AG04449 (cell line): Measurements from ENCODE around the gene RPUSD2.

Source experiments
- CTCF ChIA-PET: fragments of 350-600 bp; formaldehyde crosslinking; extraction: SDS; loops from one replicate; lab custom pipeline; 2021; ENCODE audit warnings: antibody characterized with exemption; lab: Yijun Ruan, JAX
- POLR2A ChIA-PET: fragments of 400-600, 350-600 bp; formaldehyde crosslinking; extraction: SDS; loops from one replicate; lab custom pipeline; 2020; ENCODE audit warnings: antibody characterized with exemption, inconsistent platforms; lab: Yijun Ruan, JAX
- DNase-seq: peaks from one replicate; pipeline ENCODE4 v3.0.0-alpha.2; 2010; ENCODE audit warnings: low read depth, low spot score
- H3K4me3 ChIP-seq: 2 replicates; pipeline ENCODE4 v1.5.1; 2011; ENCODE audit warnings: low read depth, mild to moderate bottlenecking, control low read depth, low read length
- TF ChIP-seq, protein P1 (sequence below): IDR thresholded peaks from one replicate; pipeline ENCODE4 v1.5.1; 2011; ENCODE audit warnings: mild to moderate bottlenecking, moderate library complexity, low read length, control low read depth, inconsistent platforms; ENCODE audit not compliant: insufficient read depth; ENCODE audit errors: missing control alignments

The RPUSD2 gene

DNA sequence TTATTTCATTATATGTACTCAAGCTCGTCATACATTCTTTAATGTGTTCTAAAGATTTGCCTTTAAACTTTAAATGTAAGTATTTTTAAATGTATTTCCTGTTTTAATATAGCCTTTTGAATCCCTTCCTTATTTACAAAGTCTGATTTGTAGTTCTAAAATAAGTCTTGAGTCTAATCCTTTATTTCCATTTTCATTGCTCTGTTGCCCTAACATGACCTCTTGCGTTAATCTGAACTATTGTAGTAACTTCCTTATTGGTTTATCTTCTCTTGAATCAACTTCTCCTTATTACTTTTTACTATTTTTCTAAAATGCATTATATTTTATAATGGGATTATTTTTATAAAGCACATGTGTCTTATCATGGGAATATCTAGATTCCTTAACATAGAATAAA, 48.9 kb downstream of the RPUSD2 start:
- DNase-seq = no peak
- no peak overlapping the region for H3K4me3 ChIP-seq
- TF ChIP-seq, protein P1, sequence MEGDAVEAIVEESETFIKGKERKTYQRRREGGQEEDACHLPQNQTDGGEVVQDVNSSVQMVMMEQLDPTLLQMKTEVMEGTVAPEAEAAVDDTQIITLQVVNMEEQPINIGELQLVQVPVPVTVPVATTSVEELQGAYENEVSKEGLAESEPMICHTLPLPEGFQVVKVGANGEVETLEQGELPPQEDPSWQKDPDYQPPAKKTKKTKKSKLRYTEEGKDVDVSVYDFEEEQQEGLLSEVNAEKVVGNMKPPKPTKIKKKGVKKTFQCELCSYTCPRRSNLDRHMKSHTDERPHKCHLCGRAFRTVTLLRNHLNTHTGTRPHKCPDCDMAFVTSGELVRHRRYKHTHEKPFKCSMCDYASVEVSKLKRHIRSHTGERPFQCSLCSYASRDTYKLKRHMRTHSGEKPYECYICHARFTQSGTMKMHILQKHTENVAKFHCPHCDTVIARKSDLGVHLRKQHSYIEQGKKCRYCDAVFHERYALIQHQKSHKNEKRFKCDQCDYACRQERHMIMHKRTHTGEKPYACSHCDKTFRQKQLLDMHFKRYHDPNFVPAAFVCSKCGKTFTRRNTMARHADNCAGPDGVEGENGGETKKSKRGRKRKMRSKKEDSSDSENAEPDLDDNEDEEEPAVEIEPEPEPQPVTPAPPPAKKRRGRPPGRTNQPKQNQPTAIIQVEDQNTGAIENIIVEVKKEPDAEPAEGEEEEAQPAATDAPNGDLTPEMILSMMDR = no peak
- POLR2A ChIA-PET = no interaction called here
- CTCF ChIA-PET = no interaction called here

DNA sequence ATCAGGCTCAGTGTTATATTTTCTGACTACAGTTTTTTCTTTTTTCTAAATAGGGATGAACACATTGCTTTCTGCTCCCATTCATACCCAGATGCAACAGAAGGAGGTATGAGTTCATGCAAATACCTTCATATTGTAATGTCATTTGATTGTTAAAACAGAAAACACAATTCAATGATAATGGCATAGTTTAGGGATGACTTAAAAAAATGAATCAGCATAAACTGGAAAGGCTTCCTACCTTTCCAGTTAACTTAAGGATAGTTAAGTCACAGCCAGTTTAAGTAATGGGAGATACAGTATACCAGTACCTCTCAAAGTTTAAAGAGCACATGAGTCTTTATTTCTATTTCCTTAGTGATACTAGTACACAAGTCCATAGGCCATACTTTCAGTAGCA, 49.8 kb downstream of the RPUSD2 start:
- TF ChIP-seq, protein P1 = no peak
- DNase-seq = no peak
- ChIA-PET POLR2A (no interaction called here), CTCF (no interaction called here)
- no peak overlapping the region for H3K4me3 ChIP-seq

DNA sequence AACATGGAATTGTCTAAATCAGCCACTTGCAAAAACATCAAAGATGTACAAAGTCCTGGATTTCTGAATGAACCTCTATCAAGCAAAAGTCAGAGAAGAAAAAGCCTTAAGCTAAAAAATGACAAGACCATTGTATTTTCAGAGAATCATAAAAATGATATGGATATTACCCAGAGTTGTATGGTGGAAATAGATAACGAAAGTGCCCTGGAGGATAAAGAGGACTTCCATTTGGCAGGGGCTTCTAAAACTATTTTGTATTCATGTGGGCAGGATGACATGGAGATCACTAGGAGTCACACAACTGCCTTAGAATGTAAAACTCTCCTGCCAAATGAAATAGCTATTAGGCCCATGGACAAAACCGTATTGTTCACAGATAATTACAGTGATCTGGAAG, 54.3 kb downstream of the RPUSD2 start:
- TF ChIP-seq, protein P1 = no peak
- no peak overlapping the region for H3K4me3 ChIP-seq
- ChIA-PET POLR2A (no interaction called here), CTCF (no interaction called here)
- no peak for DNase-seq
